Prostate gland (tissue), 2 donors: ENCODE results near the gene TBL3. TPM values are rescaled to one million over a fixed set of nuclear protein-coding genes. Genes with fewer than 3 reads are reported as not detected.

Source experiments
- DNase-seq: peaks from one replicate; pipeline ENCODE4 v3.0.0-alpha.2; 2019; ENCODE audit warnings: low spot score
- H3K27ac ChIP-seq, 2 donors: fragments of 200-600 bp; sonication (generic); 2 replicates each; pipeline ENCODE4 v1.5.1; 2017 to 2019
- H3K27me3 ChIP-seq: fragments of 200-600 bp; sonication (generic); replicated peaks from 2 replicates; pipeline ENCODE4 v1.5.1; 2019; ENCODE audit not compliant: insufficient read depth
- H3K36me3 ChIP-seq, 2 donors: fragments of 200-600 bp; sonication (generic); 1 replicate in 1 of 2; 2 replicates in 1 of 2; pipeline versions ENCODE4 v1.5.1 to v1.8.1; 2017 to 2019
- H3K4me1 ChIP-seq: fragments of 200-600 bp; sonication (generic); replicated peaks from 2 replicates; pipeline ENCODE4 v1.5.1; 2019
- H3K4me3 ChIP-seq, 2 donors: fragments of 200-600 bp; sonication (generic); 2 replicates each; pipeline ENCODE4 v1.5.1; 2017 to 2019
- H3K9me3 ChIP-seq: fragments of 200-600 bp; sonication (generic); 2 replicates; pipeline ENCODE4 v1.5.1; 2017
- CTCF ChIP-seq, 4 experiments: fragments of 200-600 bp in 2 of 4; fragments of 450-650 bp in 2 of 4; sonication (generic) in 2 of 4; IDR thresholded peaks; 1 replicate in 3 of 4; 2 replicates in 1 of 4; pipeline ENCODE4 v1.5.1; 2016 to 2019; ENCODE audit warnings: antibody characterized with exemption in 4 of 4, mild to moderate bottlenecking in 2 of 4, moderate library complexity in 2 of 4
- POLR2A ChIP-seq: fragments of 450-650 bp; IDR thresholded peaks from one replicate; pipeline ENCODE4 v1.6.1; 2016; ENCODE audit warnings: antibody characterized with exemption, mild to moderate bottlenecking
- POLR2AphosphoS5 ChIP-seq: sonication (generic); formaldehyde crosslinking; IDR thresholded peaks from one replicate; pipeline ENCODE4 v1.6.1; 2017; ENCODE audit warnings: antibody characterized with exemption
- WGBS: methylation state at CpG from one replicate; pipeline ENCODE4 v1.1.5; 2018; 5-methylcytosine and 5-hydroxymethylcytosine counted together
- intact Hi-C: fragments of 100-400 bp; cut with DNase I; formaldehyde crosslinking; loops from one replicate; pipeline ENCODE4 v1.14.2; 2022
- total RNA-seq, 2 donors: library from RNA; depleted of rRNA; stranded (reverse); fragments of >200 nt; gene quantifications; one replicate each; pipeline ENCODE4 v1.1.0, GENCODE V29; 2016

TBL3 gene
- total RNA-seq, 2 donors from 2014 or later, result 54.3 to 57.1 TPM

DNA sequence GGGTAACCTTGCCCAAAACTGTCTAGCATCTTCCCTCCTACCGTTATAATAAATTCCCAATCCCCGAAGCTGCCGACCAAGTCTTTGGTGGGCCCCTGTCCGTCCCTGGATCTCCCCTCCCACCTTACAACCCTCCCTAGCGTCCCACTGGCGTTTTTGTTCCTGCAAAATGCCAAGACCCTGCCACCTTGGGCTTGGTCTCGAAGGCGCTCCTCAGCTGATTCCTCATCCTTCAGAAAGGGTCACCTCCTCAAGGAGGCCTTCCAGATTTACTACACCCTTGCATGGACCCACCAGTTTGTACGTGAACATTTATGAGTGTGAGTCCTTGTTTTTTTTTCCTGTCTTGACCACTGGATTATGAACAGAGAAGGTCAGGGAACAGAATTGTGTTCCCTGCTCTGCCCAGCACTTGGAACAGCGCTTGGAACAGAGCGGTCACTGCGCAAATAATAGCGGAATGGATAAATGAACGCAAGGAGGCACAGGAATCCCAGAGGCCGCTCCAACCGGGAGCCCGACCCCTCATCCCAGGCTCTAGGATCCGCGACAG lies 11.2 kb downstream of the TBL3 start:
- TF ChIP-seq CTCF (IDR thresholded peaks at IDR 0.05) (no peak), POLR2A (no peak), POLR2AphosphoS5 (no peak)
- H3K9me3 ChIP-seq, result no peaks in the 10 kb centered on the region
- H3K36me3 ChIP-seq, result peaks cover 0 to 10% of the 10 kb centered on the region in 2 donors
- DNase-seq, result no peak
- intact Hi-C loops, result no loop called here
- H3K4me3 ChIP-seq, result peak overlapping the region; percentile 81 to 82
- H3K27ac ChIP-seq, result peak overlapping the region; percentile 70 to 73
- 32% methylated on average over 19 of the region's 19 CpGs for WGBS
- no peaks in the 10 kb centered on the region for H3K4me1 ChIP-seq
- no peaks in the 10 kb centered on the region for H3K27me3 ChIP-seq

GRCh38 chr16:1983544-1984346 lies 11.9 kb downstream of the TBL3 start, which contains the start of gene GFER:
TSS of gene GFER (plus strand) at chr16:1984193. CDS start at chr16:1984219, 26 bp downstream.
- under 1% methylated on average over 72 of the region's 109 CpGs for WGBS
- H3K27me3 ChIP-seq, result no peaks in the 10 kb centered on the region
- peak within 1 kb of the TSS; percentile 70 to 73 for H3K27ac ChIP-seq
- TF ChIP-seq CTCF (IDR thresholded peaks at IDR 0.05) (peak in 2 of 4 experiments; percentile 10 to 27), POLR2A (no peak), POLR2AphosphoS5 (no peak)
- peak within 1 kb of the TSS; percentile 81 to 82 for H3K4me3 ChIP-seq
- intact Hi-C loops, result no loop called here
- peaks cover 0 to 10% of the 10 kb centered on the region in 2 donors for H3K36me3 ChIP-seq
- no peaks in the 10 kb centered on the region for H3K4me1 ChIP-seq
- H3K9me3 ChIP-seq, result no peaks in the 10 kb centered on the region
- DNase-seq, result peak; percentile 75

DNA sequence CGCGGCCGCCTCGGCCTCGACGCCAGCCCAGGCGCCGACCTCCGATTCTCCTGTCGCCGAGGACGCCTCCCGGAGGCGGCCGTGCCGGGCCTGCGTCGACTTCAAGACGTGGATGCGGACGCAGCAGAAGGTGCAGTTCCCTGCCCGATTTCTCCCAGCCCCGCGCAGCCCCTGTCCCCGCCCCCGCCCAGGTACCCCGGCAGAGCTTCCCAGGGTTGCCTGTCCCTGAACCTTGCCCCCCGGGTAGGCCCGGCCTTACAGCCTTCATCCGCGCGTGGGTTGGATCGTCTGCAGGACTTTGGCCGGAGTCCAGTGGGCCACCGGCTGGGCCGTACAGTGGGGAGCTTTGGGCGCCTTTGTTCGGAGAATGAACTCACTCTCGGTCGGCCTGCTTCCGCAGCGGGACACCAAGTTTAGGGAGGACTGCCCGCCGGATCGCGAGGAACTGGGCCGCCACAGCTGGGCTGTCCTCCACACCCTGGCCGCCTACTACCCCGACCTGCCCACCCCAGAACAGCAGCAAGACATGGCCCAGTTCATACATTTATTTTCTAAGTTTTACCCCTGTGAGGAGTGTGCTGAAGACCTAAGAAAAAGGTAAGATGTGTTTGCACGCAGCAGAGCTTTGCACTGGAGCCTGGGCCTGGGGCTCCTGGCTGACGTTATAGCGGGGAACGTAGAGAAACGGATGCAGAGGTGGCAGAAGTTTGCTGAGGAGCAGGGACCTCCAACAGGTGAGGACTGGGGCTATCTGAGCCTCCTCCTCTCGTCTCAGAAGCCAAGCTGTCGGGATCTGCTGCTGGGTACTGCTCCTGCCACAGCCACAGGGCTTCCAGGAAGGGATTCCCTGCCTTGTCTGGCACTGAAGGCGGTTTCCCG lies 12.7 kb downstream of the TBL3 start:
- H3K27me3 ChIP-seq, result no peaks in the 10 kb centered on the region
- WGBS, result 8% methylated on average over 46 of the region's 58 CpGs
- H3K27ac ChIP-seq, result peak overlapping the region; percentile 70 to 73
- H3K36me3 ChIP-seq, result peaks cover 0 to 10% of the 10 kb centered on the region in 2 donors
- H3K9me3 ChIP-seq, result no peaks in the 10 kb centered on the region
- H3K4me1 ChIP-seq, result no peaks in the 10 kb centered on the region
- intact Hi-C loops, result no loop called here
- H3K4me3 ChIP-seq, result peak overlapping the region; percentile 81 to 82
- TF ChIP-seq POLR2AphosphoS5 (no peak), POLR2A (no peak), CTCF (IDR thresholded peaks at IDR 0.05) (no peak)
- no peak for DNase-seq

DNA sequence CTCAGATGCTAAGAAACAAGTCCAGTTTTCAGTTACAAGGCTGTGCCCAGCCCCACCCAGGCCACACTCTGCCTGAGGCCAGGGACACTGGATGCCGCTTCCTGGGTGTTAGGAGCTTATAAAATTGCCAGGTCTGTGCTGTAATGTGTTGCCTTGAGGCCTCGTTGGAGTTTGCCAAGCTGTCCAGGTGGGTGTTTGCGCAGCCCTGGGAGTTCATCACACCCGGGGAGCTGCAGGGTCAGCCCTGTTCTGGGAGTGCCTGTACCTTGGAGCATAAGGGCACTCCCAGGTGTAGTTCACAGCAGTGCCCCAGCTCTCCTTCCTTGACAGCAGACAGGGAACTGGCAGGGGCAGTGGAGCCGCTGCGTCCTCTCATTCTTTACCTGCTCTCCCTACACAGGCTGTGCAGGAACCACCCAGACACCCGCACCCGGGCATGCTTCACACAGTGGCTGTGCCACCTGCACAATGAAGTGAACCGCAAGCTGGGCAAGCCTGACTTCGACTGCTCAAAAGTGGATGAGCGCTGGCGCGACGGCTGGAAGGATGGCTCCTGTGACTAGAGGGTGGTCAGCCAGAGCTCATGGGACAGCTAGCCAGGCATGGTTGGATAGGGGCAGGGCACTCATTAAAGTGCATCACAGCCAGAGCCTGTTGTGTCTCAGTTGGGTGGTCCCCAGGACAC lies 13.8 kb downstream of the TBL3 start:
- TF ChIP-seq POLR2AphosphoS5 (no peak), POLR2A (no peak), CTCF (IDR thresholded peaks at IDR 0.05) (no peak)
- DNase-seq, result no peak
- 83% methylated on average over 14 of the region's 14 CpGs for WGBS
- Histone ChIP-seq H3K36me3 (peaks cover 0 to 10% of the 10 kb centered on the region in 2 donors), H3K27ac (no peak overlapping the region), H3K9me3 (no peaks in the 10 kb centered on the region), H3K4me1 (peaks cover 2% of the 10 kb centered on the region), H3K27me3 (no peaks in the 10 kb centered on the region), H3K4me3 (no peak overlapping the region)
- intact Hi-C loops, result no loop called here
